Measurements from ENCODE around the gene GREB1L. TPM values are rescaled to one million over a fixed set of nuclear protein-coding genes. Genes with fewer than 3 reads are reported as not detected.

Gene GREB1L
- total RNA-seq, 1 donor: 25.0 TPM

- TF ChIP-seq CTCF (IDR thresholded peaks at IDR 0.05; ENCODE audit: insufficient read depth, low read depth, low read length): no peak
- H3K4me3 ChIP-seq (ENCODE audit: low read depth, low read length): no peak overlapping the region
- DNase-seq (ENCODE audit: low read depth): no peak
Measured at GRCh38 chr18:21261352-21261751, 19.3 kb downstream of the GREB1L start.

GRCh38 chr18:21262244-21262643 is 20.2 kb downstream of the GREB1L start:
- DNase-seq (ENCODE audit: low read depth): peak; percentile 35
- H3K4me3 ChIP-seq (ENCODE audit: low read depth, low read length): no peak overlapping the region
- TF ChIP-seq CTCF (IDR thresholded peaks at IDR 0.05; ENCODE audit: insufficient read depth, low read depth, low read length): no peak

GRCh38 chr18:21262979-21263378 is 20.9 kb downstream of the GREB1L start:
- no peak for TF ChIP-seq CTCF (IDR thresholded peaks at IDR 0.05; ENCODE audit: insufficient read depth, low read depth, low read length)
- DNase-seq (ENCODE audit: low read depth): no peak
- no peak overlapping the region for H3K4me3 ChIP-seq (ENCODE audit: low read depth, low read length)

GRCh38 chr18:21264651-21265050 is 22.6 kb downstream of the GREB1L start:
- DNase-seq (ENCODE audit: low read depth): peak; percentile 39
- no peak for TF ChIP-seq CTCF (IDR thresholded peaks at IDR 0.05; ENCODE audit: insufficient read depth, low read depth, low read length)
- no peak overlapping the region for H3K4me3 ChIP-seq (ENCODE audit: low read depth, low read length)

GRCh38 chr18:21265971-21266673 is 24.1 kb downstream of the GREB1L start:
- TF ChIP-seq CTCF (IDR thresholded peaks at IDR 0.05; ENCODE audit: insufficient read depth, low read depth, low read length): no peak
- no peak for DNase-seq (ENCODE audit: low read depth)
- no peak overlapping the region for H3K4me3 ChIP-seq (ENCODE audit: low read depth, low read length)

- H3K4me3 ChIP-seq (ENCODE audit: low read depth, low read length): no peak overlapping the region
- no peak for TF ChIP-seq CTCF (IDR thresholded peaks at IDR 0.05; ENCODE audit: insufficient read depth, low read depth, low read length)
- DNase-seq (ENCODE audit: low read depth): no peak
Measured at GRCh38 chr18:21267400-21267799, 25.4 kb downstream of the GREB1L start.

GRCh38 chr18:21269349-21269748 is 27.3 kb downstream of the GREB1L start:
- no peak for DNase-seq (ENCODE audit: low read depth)
- no peak overlapping the region for H3K4me3 ChIP-seq (ENCODE audit: low read depth, low read length)
- no peak for TF ChIP-seq CTCF (IDR thresholded peaks at IDR 0.05; ENCODE audit: insufficient read depth, low read depth, low read length)
